CD14-positive monocyte (primary cell): Measurements from ENCODE around the gene PTGR3. TPM values are rescaled to one million over a fixed set of nuclear protein-coding genes. Genes with fewer than 3 reads are reported as not detected.

Experiments used
- DNase-seq, 3 donors: peaks; one replicate each; pipeline ENCODE4 v3.0.0-alpha.2; 2011 to 2022
- H2AFZ ChIP-seq: 2 replicates; pipeline ENCODE4 v1.6.0; 2012; ENCODE audit warnings: mild to moderate bottlenecking, low read depth, low read length, inconsistent platforms; ENCODE audit not compliant: insufficient read depth, poor library complexity, severe bottlenecking
- H3K27ac ChIP-seq, 2 donors: 1 replicate in 1 of 2; 2 replicates in 1 of 2; pipeline ENCODE4 v1.5.1; 2012 to 2013; ENCODE audit warnings: low read length in 2 of 2, control low read depth in 1 of 2, inconsistent platforms in 1 of 2, low read depth in 1 of 2, mild to moderate bottlenecking in 1 of 2
- H3K27me3 ChIP-seq, 2 donors: one replicate each; pipeline versions ENCODE4 v1.6.0 to v1.6.1; 2011 to 2013; ENCODE audit warnings: low read length in 2 of 2; ENCODE audit not compliant: control insufficient read depth in 2 of 2, insufficient read depth in 2 of 2
- H3K36me3 ChIP-seq, 2 donors: replicated peaks in 1 of 2; 1 replicate in 1 of 2; 2 replicates in 1 of 2; pipeline versions ENCODE4 v1.5.1 to v1.6.1; 2012 to 2013; ENCODE audit warnings: low read length in 2 of 2, control low read depth in 1 of 2, inconsistent platforms in 1 of 2, mild to moderate bottlenecking in 1 of 2; ENCODE audit not compliant: insufficient read depth in 2 of 2, control insufficient read depth in 1 of 2
- H3K4me1 ChIP-seq, 2 donors: 1 replicate in 1 of 2; 2 replicates in 1 of 2; pipeline versions ENCODE4 v1.5.1 to v1.6.1; 2012 to 2013; ENCODE audit warnings: low read length in 2 of 2, control low read depth in 1 of 2, inconsistent platforms in 1 of 2, mild to moderate bottlenecking in 1 of 2, moderate library complexity in 1 of 2; ENCODE audit not compliant: insufficient read depth in 2 of 2, control insufficient read depth in 1 of 2
- H3K4me2 ChIP-seq: replicated peaks from 2 replicates; pipeline ENCODE3; 2012; ENCODE audit warnings: low read length, moderate library complexity, mild to moderate bottlenecking; ENCODE audit not compliant: poor library complexity, severe bottlenecking; ENCODE audit errors: extremely low read depth
- H3K4me3 ChIP-seq, 3 experiments: fragments of 200-600 bp in 1 of 3; sonication (generic) in 1 of 3; replicated peaks in 1 of 3; 1 replicate in 2 of 3; 2 replicates in 1 of 3; pipeline ENCODE4 v1.5.1; 2011 to 2013; ENCODE audit warnings: low read length in 3 of 3, mild to moderate bottlenecking in 3 of 3, control low read depth in 2 of 3, low read depth in 2 of 3, inconsistent platforms in 1 of 3, moderate library complexity in 1 of 3
- H3K79me2 ChIP-seq: 2 replicates; pipeline ENCODE4 v1.6.0; 2012; ENCODE audit warnings: mild to moderate bottlenecking, control low read depth, inconsistent platforms, low read length, moderate library complexity; ENCODE audit not compliant: insufficient read depth
- H3K9ac ChIP-seq: 2 replicates; pipeline ENCODE4 v1.6.0; 2017; ENCODE audit warnings: low read length, mild to moderate bottlenecking; ENCODE audit not compliant: insufficient read depth, poor library complexity, severe bottlenecking
- H3K9me3 ChIP-seq, 2 donors: replicated peaks in 1 of 2; 1 replicate in 1 of 2; 2 replicates in 1 of 2; pipeline versions ENCODE4 v1.5.1 to v1.6.1; 2012 to 2013; ENCODE audit warnings: low read length in 2 of 2, control low read depth in 1 of 2; ENCODE audit not compliant: control insufficient read depth in 1 of 2, insufficient read depth in 1 of 2
- H4K20me1 ChIP-seq: 2 replicates; pipeline ENCODE4 v1.6.0; 2012; ENCODE audit warnings: mild to moderate bottlenecking, low read length, control low read depth, moderate library complexity; ENCODE audit not compliant: insufficient read depth
- H3K27ac Mint-ChIP-seq, 7 donors: one replicate each; pipeline ENCODE4 v1.8.0; 2020; ENCODE audit warnings: mild to moderate bottlenecking in 7 of 7, mixed read lengths in 7 of 7, moderate library complexity in 6 of 7, inconsistent platforms in 2 of 7
- H3K27me3 Mint-ChIP-seq, 3 donors: one replicate each; pipeline ENCODE4 v1.8.0; 2021 to 2022; ENCODE audit warnings: low read depth in 3 of 3, mild to moderate bottlenecking in 3 of 3, mixed read lengths in 3 of 3, moderate library complexity in 3 of 3, inconsistent platforms in 1 of 3
- H3K36me3 Mint-ChIP-seq, 2 donors: one replicate each; pipeline ENCODE4 v1.8.0; 2020; ENCODE audit warnings: mixed read lengths in 2 of 2, inconsistent platforms in 1 of 2, mild to moderate bottlenecking in 1 of 2
- H3K4me1 Mint-ChIP-seq: one replicate; pipeline ENCODE4 v1.8.0; 2020; ENCODE audit warnings: mild to moderate bottlenecking, mixed read lengths
- H3K4me3 Mint-ChIP-seq, 2 donors: one replicate each; pipeline ENCODE4 v1.8.0; 2020; ENCODE audit warnings: mild to moderate bottlenecking in 2 of 2, mixed read lengths in 2 of 2, moderate library complexity in 1 of 2
- H3K9me3 Mint-ChIP-seq, 7 donors: one replicate each; pipeline ENCODE4 v1.8.0; 2020 to 2022; ENCODE audit warnings: mixed read lengths in 7 of 7, mild to moderate bottlenecking in 6 of 7, moderate library complexity in 6 of 7, inconsistent platforms in 2 of 7
- WGBS: methylation state at CpG from one replicate; pipeline ENCODE4 v1.1.5; 2013; ENCODE audit warnings: missing lambda C conversion rate; ENCODE audit not compliant: insufficient coverage; 5-methylcytosine and 5-hydroxymethylcytosine counted together
- intact Hi-C, 2 donors: fragments of 100-400 bp; cut with micrococcal nuclease; formaldehyde crosslinking; loops; one replicate each; pipeline versions ENCODE4 v1.15.0 to v1.15.1; 2023
- polyA plus RNA-seq, 3 donors: library from polyadenylated mRNA; depleted of rRNA in 1 of 3; unstranded in 2 of 3; stranded (reverse) in 1 of 3; fragments of 300-500 nt in 2 of 3; fragments of >200 nt in 1 of 3; fragmentation: Illumina TruSeq in 2 of 3; gene quantifications; 1 replicate in 2 of 3; 2 replicates in 1 of 3; pipeline ENCODE4 v1.2.3, GENCODE V29; 2012 to 2021
- TF ChIP-seq, protein P1 (sequence below): fragments of 200-600 bp; IDR thresholded peaks from one replicate; pipeline ENCODE4 v1.8.0; 2022; ENCODE audit warnings: antibody characterized with exemption, mild to moderate bottlenecking

PTGR3 gene
- polyA plus RNA-seq, 3 donors = 15.5 to 27.5 (median 23.6) TPM

GRCh38 chr18:75201282-75202270, 7.4 kb downstream of the PTGR3 start:
- H3K9me3 ChIP-seq = no peaks in the 10 kb centered on the region
- Mint-ChIP-seq H3K4me3 (no peak overlapping the region), H3K9me3 (peaks cover 0 to 1% (median 0%) of the 10 kb centered on the region in 7 donors), H3K4me1 (peaks cover 21% of the 10 kb centered on the region), H3K36me3 (peaks cover 45 to 55% of the 10 kb centered on the region in 2 donors), H3K27ac (peak overlapping the region in 2 of 7 donors; percentile 14 to 27), H3K27me3 (peaks cover 2 to 30% (median 18%) of the 10 kb centered on the region in 3 donors)
- TF ChIP-seq, protein P1, sequence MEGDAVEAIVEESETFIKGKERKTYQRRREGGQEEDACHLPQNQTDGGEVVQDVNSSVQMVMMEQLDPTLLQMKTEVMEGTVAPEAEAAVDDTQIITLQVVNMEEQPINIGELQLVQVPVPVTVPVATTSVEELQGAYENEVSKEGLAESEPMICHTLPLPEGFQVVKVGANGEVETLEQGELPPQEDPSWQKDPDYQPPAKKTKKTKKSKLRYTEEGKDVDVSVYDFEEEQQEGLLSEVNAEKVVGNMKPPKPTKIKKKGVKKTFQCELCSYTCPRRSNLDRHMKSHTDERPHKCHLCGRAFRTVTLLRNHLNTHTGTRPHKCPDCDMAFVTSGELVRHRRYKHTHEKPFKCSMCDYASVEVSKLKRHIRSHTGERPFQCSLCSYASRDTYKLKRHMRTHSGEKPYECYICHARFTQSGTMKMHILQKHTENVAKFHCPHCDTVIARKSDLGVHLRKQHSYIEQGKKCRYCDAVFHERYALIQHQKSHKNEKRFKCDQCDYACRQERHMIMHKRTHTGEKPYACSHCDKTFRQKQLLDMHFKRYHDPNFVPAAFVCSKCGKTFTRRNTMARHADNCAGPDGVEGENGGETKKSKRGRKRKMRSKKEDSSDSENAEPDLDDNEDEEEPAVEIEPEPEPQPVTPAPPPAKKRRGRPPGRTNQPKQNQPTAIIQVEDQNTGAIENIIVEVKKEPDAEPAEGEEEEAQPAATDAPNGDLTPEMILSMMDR = no peak
- peaks cover 16 to 29% of the 10 kb centered on the region in 2 donors for H3K27me3 ChIP-seq
- H3K4me2 ChIP-seq = no peak overlapping the region
- WGBS = 95% methylated on average over 14 of the region's 18 CpGs
- H3K4me1 ChIP-seq = peaks cover 21 to 28% of the 10 kb centered on the region in 2 donors
- peaks cover 22 to 31% of the 10 kb centered on the region in 2 donors for H3K36me3 ChIP-seq
- no peak overlapping the region for H3K4me3 ChIP-seq
- peaks cover 44% of the 10 kb centered on the region for H3K79me2 ChIP-seq
- no peak overlapping the region for H3K27ac ChIP-seq
- peaks cover 88% of the 10 kb centered on the region for H4K20me1 ChIP-seq
- H2AFZ ChIP-seq = no peak overlapping the region
- intact Hi-C loops = loop anchor here (10.0 kb wide), 2 partner anchors 127 to 137 kb away; no protein-coding TSS in a partner anchor
- DNase-seq = no peak
- no peak overlapping the region for H3K9ac ChIP-seq

- peak overlapping the region in 1 of 7 donors; percentile 83 for H3K27ac Mint-ChIP-seq
- intact Hi-C loops = loop anchor here (10.0 kb wide), 2 partner anchors 126 to 136 kb away; no protein-coding TSS in a partner anchor
- 86% methylated on average over 2 of the region's 7 CpGs for WGBS
Observed at GRCh38 chr18:75200605-75201280, 8.2 kb downstream of the PTGR3 start.

More at GRCh38 chr18:75200605-75201280, 8.2 kb downstream of the PTGR3 start:
- no peak overlapping the region for H2AFZ ChIP-seq
- no peak overlapping the region for H3K4me2 ChIP-seq
- H3K36me3 Mint-ChIP-seq = peaks cover 45 to 50% of the 10 kb centered on the region in 2 donors
- no peak for DNase-seq
- H3K36me3 ChIP-seq = peaks cover 22 to 31% of the 10 kb centered on the region in 2 donors
- no peak overlapping the region for H3K4me3 Mint-ChIP-seq
- peaks cover 2 to 22% (median 16%) of the 10 kb centered on the region in 3 donors for H3K27me3 Mint-ChIP-seq
- H3K9me3 ChIP-seq = no peaks in the 10 kb centered on the region
- H3K9me3 Mint-ChIP-seq = peaks cover 0 to 1% (median 0%) of the 10 kb centered on the region in 7 donors
- peaks cover 17 to 20% of the 10 kb centered on the region in 2 donors for H3K4me1 ChIP-seq
- H3K4me3 ChIP-seq = no peak overlapping the region
- peaks cover 9 to 21% of the 10 kb centered on the region in 2 donors for H3K27me3 ChIP-seq
- peaks cover 36% of the 10 kb centered on the region for H3K79me2 ChIP-seq
- no peak overlapping the region for H3K9ac ChIP-seq
- no peak overlapping the region for H3K27ac ChIP-seq
- H4K20me1 ChIP-seq = peaks cover 85% of the 10 kb centered on the region
- H3K4me1 Mint-ChIP-seq = peaks cover 12% of the 10 kb centered on the region
- TF ChIP-seq, protein P1 = no peak
